ENCODE data around the gene SMNDC1.

GRCh38 chr10:110317866-110318850 is 13.4 kb upstream of the SMNDC1 start:
- no peak for TF ChIP-seq CTCF (IDR thresholded peaks at IDR 0.05)
- TF ChIP-seq POLR2A (IDR thresholded peaks at IDR 0.05) = no peak
